SK-N-DZ (cell line): ENCODE measurements around the gene FCHO1.
"Not testable (repeated sequence)": the region's sequence is repeated elsewhere in the genome, so short reads cannot be mapped to it uniquely, and the experiment has no call there.

Experiments used
- DNase-seq: peaks from one replicate; pipeline ENCODE4 v3.0.0-alpha.2; 2015; ENCODE audit warnings: low spot score

Gene FCHO1

GRCh38 chr19:17794412-17794730, 43.1 kb downstream of the FCHO1 start:
- DNase-seq, result no peak

GRCh38 chr19:17794731-17795494, 43.6 kb downstream of the FCHO1 start, which contains the start of gene B3GNT3:
TSS of gene B3GNT3 (plus strand) at chr19:17795138. CDS start at chr19:17807808, 12,670 bp downstream.
- no peak for DNase-seq

GRCh38 chr19:17795495-17795856, 44.2 kb downstream of the FCHO1 start:
- no peak for DNase-seq

- no peak for DNase-seq
Measured at GRCh38 chr19:17796013-17796837, 44.9 kb downstream of the FCHO1 start.

- no peak for DNase-seq
Measured at GRCh38 chr19:17796838-17797423, 45.7 kb downstream of the FCHO1 start.

- no peak for DNase-seq
Measured at GRCh38 chr19:17797424-17798201, 46.3 kb downstream of the FCHO1 start.

- DNase-seq, result not testable (repeated sequence)
Measured at GRCh38 chr19:17798599-17798998, 47.3 kb downstream of the FCHO1 start.

- DNase-seq, result no peak
Measured at GRCh38 chr19:17802137-17802858, 51.0 kb downstream of the FCHO1 start.

GRCh38 chr19:17803264-17803896, 52.1 kb downstream of the FCHO1 start:
- no peak for DNase-seq

GRCh38 chr19:17805427-17805826, 54.1 kb downstream of the FCHO1 start:
- DNase-seq, result no peak

GRCh38 chr19:17806945-17807344, 55.7 kb downstream of the FCHO1 start:
- DNase-seq, result no peak

GRCh38 chr19:17807731-17808316, 56.5 kb downstream of the FCHO1 start:
- DNase-seq, result no peak

GRCh38 chr19:17811103-17811502, 59.8 kb downstream of the FCHO1 start:
- no peak for DNase-seq

- DNase-seq, result no peak
Measured at GRCh38 chr19:17811681-17812080, 60.4 kb downstream of the FCHO1 start.

- DNase-seq, result no peak
Measured at GRCh38 chr19:17812099-17812498, 60.8 kb downstream of the FCHO1 start.

- no peak for DNase-seq
Measured at GRCh38 chr19:17817668-17818363, 66.5 kb downstream of the FCHO1 start.

GRCh38 chr19:17821190-17821589, 69.9 kb downstream of the FCHO1 start, which contains the start of gene INSL3:
TSS of gene INSL3 (minus strand) at chr19:17821519. CDS start at chr19:17821506, 13 bp downstream.
- no peak for DNase-seq

GRCh38 chr19:17824339-17824738, 73.1 kb downstream of the FCHO1 start:
- DNase-seq, result no peak

- no peak for DNase-seq
Measured at GRCh38 chr19:17826508-17827056, 75.3 kb downstream of the FCHO1 start.
